HG03378 (cell line): ENCODE results near the gene ITGB1.
"Not testable (repeated sequence)": the region's sequence is repeated elsewhere in the genome, so short reads cannot be mapped to it uniquely, and the experiment has no call there.

Experiments
- ATAC-seq: cut with Tn5 transposase; IDR thresholded peaks from one replicate; pipeline ENCODE4 v1.9.1; 2021; ENCODE audit warnings: mild to moderate bottlenecking, moderate library complexity; ENCODE audit not compliant: unreplicated experiment

Gene ITGB1

GRCh38 chr10:32958085-32959005, at the start of gene ITGB1:
Gene ITGB1, minus strand, starts transcription at chr10:32958230. Its CDS starts 22,672 bp downstream, at chr10:32935558.
- ATAC-seq = peak; percentile 30

GRCh38 chr10:33006342-33006887, 48.4 kb upstream of the ITGB1 start:
- no peak for ATAC-seq

GRCh38 chr10:33005322-33006301, 47.6 kb upstream of the ITGB1 start:
- peak; percentile 81 for ATAC-seq

- no peak for ATAC-seq
These were observed 44.0 kb upstream of the ITGB1 start for GRCh38 chr10:33001908-33002492.

GRCh38 chr10:32998060-32998581, 40.1 kb upstream of the ITGB1 start:
- not testable (repeated sequence) for ATAC-seq

- ATAC-seq = peak; percentile 72
These were observed 37.7 kb upstream of the ITGB1 start for GRCh38 chr10:32995751-32996150.

GRCh38 chr10:32995066-32995622, 37.1 kb upstream of the ITGB1 start:
- no peak for ATAC-seq

GRCh38 chr10:32994632-32995031, 36.6 kb upstream of the ITGB1 start:
- not testable (repeated sequence) for ATAC-seq

- not testable (repeated sequence) for ATAC-seq
These were observed 34.3 kb upstream of the ITGB1 start for GRCh38 chr10:32992310-32992709.

GRCh38 chr10:32990811-32991210, 32.8 kb upstream of the ITGB1 start:
- ATAC-seq = no peak

- ATAC-seq = no peak
These were observed 30.6 kb upstream of the ITGB1 start for GRCh38 chr10:32988604-32989003.

- ATAC-seq = no peak
These were observed 29.1 kb upstream of the ITGB1 start for GRCh38 chr10:32987172-32987571.

- no peak for ATAC-seq
These were observed 27.8 kb upstream of the ITGB1 start for GRCh38 chr10:32985775-32986350.

- ATAC-seq = no peak
These were observed 27.3 kb upstream of the ITGB1 start for GRCh38 chr10:32985341-32985764.

GRCh38 chr10:32984003-32984600, 26.1 kb upstream of the ITGB1 start:
- ATAC-seq = no peak

GRCh38 chr10:32982911-32983909, 25.2 kb upstream of the ITGB1 start:
- ATAC-seq = no peak

GRCh38 chr10:32982293-32982709, 24.3 kb upstream of the ITGB1 start:
- no peak for ATAC-seq

- no peak for ATAC-seq
These were observed 23.7 kb upstream of the ITGB1 start for GRCh38 chr10:32981760-32982159.
